GM21737 (cell line): Measurements from ENCODE around the gene AGBL3.

Experiments used
- ATAC-seq: cut with Tn5 transposase; IDR thresholded peaks from one replicate; pipeline ENCODE4 v1.9.1; 2021; ENCODE audit warnings: mild to moderate bottlenecking, moderate library complexity; ENCODE audit not compliant: unreplicated experiment

AGBL3 gene

DNA sequence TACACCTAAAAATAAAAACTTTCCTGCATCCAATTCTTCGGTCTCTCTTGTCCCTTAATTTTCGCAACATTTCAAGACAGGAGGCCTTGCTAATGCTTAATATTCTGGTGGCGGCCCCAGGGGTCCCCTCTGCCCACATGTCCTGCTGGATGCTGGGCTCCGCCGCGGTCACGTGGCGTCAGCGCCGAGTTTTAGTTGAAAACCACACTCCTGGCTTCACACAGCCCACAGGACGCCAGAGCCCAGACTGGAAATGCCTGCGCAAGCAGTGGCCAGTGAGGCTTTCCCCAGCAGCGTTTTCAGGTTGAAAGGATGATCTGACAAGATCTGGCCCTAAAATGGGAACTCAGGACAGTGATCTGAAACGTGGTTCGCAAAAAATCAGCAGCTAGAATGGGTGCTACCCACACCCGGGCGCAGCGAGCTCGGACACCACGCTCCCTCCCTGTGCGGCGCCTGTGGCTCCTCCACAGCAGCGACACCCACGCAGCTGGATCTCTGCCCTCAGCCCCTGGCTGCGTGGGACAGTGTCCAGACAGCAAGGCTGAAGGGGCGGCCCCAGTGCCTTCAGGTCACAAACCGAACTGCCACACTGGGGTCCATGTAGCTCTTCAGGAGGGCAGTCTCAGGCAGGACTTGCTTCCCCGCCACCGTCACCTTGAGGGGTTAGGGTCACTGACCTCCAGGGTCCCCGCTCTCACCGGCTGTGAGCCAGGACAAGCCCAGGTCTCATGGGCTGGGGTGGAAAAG, 195.8 kb downstream of the AGBL3 start:
- ATAC-seq: no peak

DNA sequence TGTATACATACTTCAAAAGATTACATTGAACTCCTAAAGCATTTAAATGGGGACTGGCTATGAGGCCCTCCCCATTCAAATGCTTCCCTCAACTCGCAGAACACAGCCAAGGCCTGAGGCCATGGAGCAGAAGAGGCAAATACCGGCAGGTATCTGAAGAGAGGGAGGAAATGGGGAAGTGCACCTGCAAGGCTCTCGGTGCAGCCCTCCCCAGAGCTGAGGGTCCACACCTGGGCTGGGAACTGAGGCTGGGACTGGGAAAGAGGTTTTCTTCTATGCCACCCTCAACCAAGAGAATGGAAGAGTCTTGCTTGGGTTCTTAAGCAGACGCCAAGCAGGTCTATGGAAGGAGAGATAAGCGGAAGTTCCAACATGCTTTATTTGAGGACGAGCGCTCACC, 197.2 kb downstream of the AGBL3 start:
- no peak for ATAC-seq

DNA sequence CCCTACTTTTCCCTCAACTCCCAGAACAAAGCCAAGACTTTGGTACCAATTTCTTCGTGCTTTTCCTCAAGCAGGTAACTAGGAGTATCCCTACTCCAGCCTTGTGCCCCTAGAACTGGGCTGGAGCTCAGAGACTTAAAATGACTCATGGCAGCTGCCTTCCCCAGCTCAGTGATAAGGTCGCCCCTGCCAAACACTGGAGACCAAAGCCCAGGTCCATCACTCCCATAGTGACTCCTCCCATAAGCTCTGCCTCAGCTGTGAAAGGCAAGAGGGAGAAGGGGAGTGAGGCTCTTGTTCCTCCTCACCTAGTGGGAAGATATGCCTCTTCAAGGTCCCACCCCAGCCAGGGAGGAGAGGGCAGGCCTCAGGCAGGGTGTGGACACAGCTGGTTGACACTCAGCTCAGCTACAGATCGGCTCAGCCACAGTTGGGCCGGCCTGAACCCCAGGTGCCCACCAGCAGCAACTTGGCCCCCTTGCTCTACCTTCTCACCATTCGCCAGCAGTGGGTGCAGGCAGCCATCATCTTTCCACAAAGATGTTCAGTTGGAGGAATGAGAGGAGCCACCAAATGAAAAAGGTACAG, 198.0 kb downstream of the AGBL3 start:
- ATAC-seq: no peak
